H9 (cell line): ENCODE data around the gene ZWILCH. TPM values are rescaled to one million over a fixed set of nuclear protein-coding genes. Genes with fewer than 3 reads are reported as not detected.

ENCODE experiments used
- DNase-seq: peaks from one replicate; pipeline ENCODE4 v3.0.0-alpha.2; 2017
- H2AFZ ChIP-seq: one replicate; pipeline ENCODE4 v1.6.1; 2013; ENCODE audit warnings: mild to moderate bottlenecking, low read length, control low read depth, moderate library complexity
- H2AK5ac ChIP-seq: 2 replicates; pipeline ENCODE4 v1.6.1; 2013; ENCODE audit warnings: low read length, control low read depth, mixed read lengths; ENCODE audit not compliant: insufficient read length
- H2BK120ac ChIP-seq: one replicate; pipeline ENCODE4 v1.6.1; 2013; ENCODE audit warnings: low read depth, mild to moderate bottlenecking, low read length, control low read depth, inconsistent platforms; ENCODE audit not compliant: poor library complexity, severe bottlenecking
- H2BK12ac ChIP-seq: 2 replicates; pipeline ENCODE4 v1.6.1; 2013; ENCODE audit warnings: low read length, control low read depth, mixed read lengths, low read depth; ENCODE audit not compliant: insufficient read length
- H2BK15ac ChIP-seq: 2 replicates; pipeline ENCODE4 v1.6.1; 2013; ENCODE audit warnings: low read depth, low read length, control low read depth
- H2BK20ac ChIP-seq: one replicate; pipeline ENCODE4 v1.6.1; 2013; ENCODE audit warnings: low read depth, mild to moderate bottlenecking, low read length, control low read depth, inconsistent platforms; ENCODE audit not compliant: poor library complexity, severe bottlenecking
- H2BK5ac ChIP-seq: 2 replicates; pipeline ENCODE4 v1.6.1; 2013; ENCODE audit warnings: low read length, control low read depth, mixed read lengths; ENCODE audit not compliant: insufficient read length
- H3K14ac ChIP-seq: 2 replicates; pipeline ENCODE4 v1.6.1; 2013; ENCODE audit warnings: low read length, control low read depth; ENCODE audit not compliant: insufficient read depth
- H3K18ac ChIP-seq: 2 replicates; pipeline ENCODE4 v1.6.1; 2013; ENCODE audit warnings: low read depth, mild to moderate bottlenecking, mixed read lengths, low read length, control low read depth; ENCODE audit not compliant: insufficient read length
- H3K23ac ChIP-seq: 2 replicates; pipeline ENCODE4 v1.6.1; 2013; ENCODE audit warnings: low read length, control low read depth, mixed read lengths, low read depth; ENCODE audit not compliant: insufficient read length
- H3K23me2 ChIP-seq: 2 replicates; pipeline ENCODE4 v1.6.1; 2013; ENCODE audit warnings: low read depth, mild to moderate bottlenecking, mixed read lengths, low read length, control low read depth; ENCODE audit not compliant: insufficient read length, poor library complexity, severe bottlenecking
- H3K27ac ChIP-seq: 2 replicates; pipeline ENCODE4 v1.5.1; 2013; ENCODE audit warnings: low read length, control low read depth, mixed read lengths, low read depth; ENCODE audit not compliant: insufficient read length
- H3K27me3 ChIP-seq: 2 replicates; pipeline ENCODE4 v1.6.1; 2013; ENCODE audit warnings: low read length, control low read depth, inconsistent platforms; ENCODE audit not compliant: insufficient read depth
- H3K4ac ChIP-seq: 2 replicates; pipeline ENCODE4 v1.6.1; 2013; ENCODE audit warnings: low read depth, mild to moderate bottlenecking, control low read depth, inconsistent platforms, low read length, moderate library complexity
- H3K4me1 ChIP-seq: 2 replicates; pipeline ENCODE4 v1.6.1; 2013; ENCODE audit warnings: low read length, control low read depth, inconsistent platforms; ENCODE audit not compliant: insufficient read depth
- H3K4me2 ChIP-seq: 2 replicates; pipeline ENCODE4 v1.6.1; 2013; ENCODE audit warnings: low read length, control low read depth, mixed read lengths; ENCODE audit not compliant: insufficient read length, insufficient read depth
- H3K56ac ChIP-seq: 2 replicates; pipeline ENCODE4 v1.6.1; 2013; ENCODE audit warnings: low read depth, mild to moderate bottlenecking, mixed read lengths, low read length, control low read depth; ENCODE audit not compliant: insufficient read length
- H3K79me1 ChIP-seq: 2 replicates; pipeline ENCODE4 v1.6.1; 2013; ENCODE audit warnings: low read depth, mild to moderate bottlenecking, moderate library complexity, low read length, control low read depth, inconsistent platforms; ENCODE audit not compliant: insufficient read depth, poor library complexity, severe bottlenecking
- H3K79me2 ChIP-seq: 2 replicates; pipeline ENCODE4 v1.6.1; 2013; ENCODE audit warnings: low read length, control low read depth, inconsistent platforms; ENCODE audit not compliant: insufficient read depth
- H3K9ac ChIP-seq: 2 replicates; pipeline ENCODE4 v1.6.1; 2013; ENCODE audit warnings: low read length, control low read depth, mixed read lengths; ENCODE audit not compliant: insufficient read length; ENCODE audit errors: extremely low read depth
- H3K9me3 ChIP-seq: one replicate; pipeline ENCODE4 v1.6.1; 2013; ENCODE audit warnings: low read depth, low read length, inconsistent platforms; ENCODE audit not compliant: control insufficient read depth
- H3T11ph ChIP-seq: one replicate; pipeline ENCODE4 v1.6.1; 2013; ENCODE audit warnings: mild to moderate bottlenecking, low read length, control low read depth, inconsistent platforms
- H4K20me1 ChIP-seq: one replicate; pipeline ENCODE4 v1.6.1; 2013; ENCODE audit not compliant: control insufficient read depth, insufficient read length, insufficient read depth
- H4K5ac ChIP-seq: 2 replicates; pipeline ENCODE4 v1.6.1; 2013; ENCODE audit warnings: low read depth, mild to moderate bottlenecking, mixed read lengths, low read length, control low read depth; ENCODE audit not compliant: insufficient read length
- H4K8ac ChIP-seq: replicated peaks from 2 replicates; pipeline ENCODE4 v1.6.1; 2013; ENCODE audit warnings: low read length, control low read depth, mixed read lengths, low read depth; ENCODE audit not compliant: insufficient read length
- H4K91ac ChIP-seq: 2 replicates; pipeline ENCODE4 v1.6.1; 2013; ENCODE audit warnings: low read depth, mild to moderate bottlenecking, moderate library complexity, mixed read lengths, low read length, control low read depth; ENCODE audit not compliant: insufficient read length
- H3K27ac Mint-ChIP-seq, 3 experiments: 2 replicates in 2 of 3; 3 replicates in 1 of 3; pipeline ENCODE4 v1.8.0; 2020 to 2021; ENCODE audit warnings: mixed read lengths in 3 of 3, mild to moderate bottlenecking in 1 of 3, moderate library complexity in 1 of 3
- H3K27me3 Mint-ChIP-seq: 2 replicates; pipeline ENCODE4 v1.8.0; 2021; ENCODE audit warnings: low read depth, mild to moderate bottlenecking, moderate library complexity, mixed read lengths
- H3K36me3 Mint-ChIP-seq, 3 experiments: 2 replicates in 2 of 3; 3 replicates in 1 of 3; pipeline ENCODE4 v1.8.0; 2020 to 2021; ENCODE audit warnings: low read depth in 3 of 3, mixed read lengths in 3 of 3; ENCODE audit not compliant: insufficient read depth in 1 of 3
- H3K4me1 Mint-ChIP-seq, 2 experiments: 2 replicates each; pipeline ENCODE4 v1.8.0; 2020; ENCODE audit warnings: mixed read lengths in 2 of 2
- H3K4me3 Mint-ChIP-seq, 2 experiments: 2 replicates in 1 of 2; 3 replicates in 1 of 2; pipeline ENCODE4 v1.8.0; 2020 to 2021; ENCODE audit warnings: mild to moderate bottlenecking in 2 of 2, mixed read lengths in 2 of 2, moderate library complexity in 1 of 2
- H3K9me3 Mint-ChIP-seq, 2 experiments: 2 replicates in 1 of 2; 3 replicates in 1 of 2; pipeline ENCODE4 v1.8.0; 2020; ENCODE audit warnings: mild to moderate bottlenecking in 2 of 2, mixed read lengths in 2 of 2, moderate library complexity in 1 of 2
- WGBS: extraction: QIAGEN DNeasy Blood & Tissue Kit; methylation state at CpG from one replicate; pipeline ENCODE4 v1.1.7; 2013; ENCODE audit warnings: missing lambda C conversion rate, low lambda C conversion rate, mixed read lengths; ENCODE audit not compliant: insufficient read length; ENCODE audit errors: extremely low coverage; 5-methylcytosine and 5-hydroxymethylcytosine counted together
- total RNA-seq: library from RNA; stranded (reverse); gene quantifications from 2 replicates; pipeline ENCODE4 v1.2.1, GENCODE V29; 2021
- TF ChIP-seq, protein P1 (sequence below): fragments of 200-600 bp; sonication (generic); conservative IDR thresholded peaks from 3 replicates; pipeline ENCODE4 v1.8.0; 2021; ENCODE audit warnings: antibody characterized with exemption, mild to moderate bottlenecking

The ZWILCH gene
- total RNA-seq, 1 experiment from 2014 or later, result 47.2 TPM

DNA sequence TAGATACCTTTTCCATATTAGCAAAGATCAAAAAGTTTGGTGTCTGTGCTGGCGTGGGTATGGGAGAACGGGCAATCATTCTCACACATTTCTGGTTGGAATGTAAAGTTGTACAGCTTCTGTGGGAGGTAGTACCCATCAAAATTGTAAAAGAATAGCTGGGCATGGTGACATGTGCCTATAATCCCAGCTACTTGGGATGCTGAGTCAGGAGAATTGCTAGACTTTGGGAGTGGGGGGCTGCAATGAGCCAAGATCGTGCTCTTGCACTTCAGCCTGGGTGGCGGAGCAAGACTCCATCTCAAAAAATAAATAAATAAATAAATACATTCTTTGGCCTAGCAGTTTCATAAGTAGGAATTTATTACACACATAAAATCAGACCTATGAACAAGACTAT lies 37.8 kb downstream of the ZWILCH start:
- peaks cover 24 to 55% (median 48%) of the 10 kb centered on the region in 3 experiments; a peak in 6 of 7 replicates for H3K36me3 Mint-ChIP-seq
- no peaks in the 10 kb centered on the region for H3K27me3 Mint-ChIP-seq

More for the DNA sequence above, 37.8 kb downstream of the ZWILCH start:
- H2BK15ac ChIP-seq, result no peak overlapping the region
- no peaks in the 10 kb centered on the region for H3K23me2 ChIP-seq
- H4K8ac ChIP-seq, result no peak overlapping the region
- no peak overlapping the region for H4K91ac ChIP-seq
- no peak overlapping the region for H3K56ac ChIP-seq
- H3K9me3 Mint-ChIP-seq, result no peaks in the 10 kb centered on the region; a peak in 1 of 5 replicates
- H2BK5ac ChIP-seq, result no peak overlapping the region
- TF ChIP-seq, protein P1, sequence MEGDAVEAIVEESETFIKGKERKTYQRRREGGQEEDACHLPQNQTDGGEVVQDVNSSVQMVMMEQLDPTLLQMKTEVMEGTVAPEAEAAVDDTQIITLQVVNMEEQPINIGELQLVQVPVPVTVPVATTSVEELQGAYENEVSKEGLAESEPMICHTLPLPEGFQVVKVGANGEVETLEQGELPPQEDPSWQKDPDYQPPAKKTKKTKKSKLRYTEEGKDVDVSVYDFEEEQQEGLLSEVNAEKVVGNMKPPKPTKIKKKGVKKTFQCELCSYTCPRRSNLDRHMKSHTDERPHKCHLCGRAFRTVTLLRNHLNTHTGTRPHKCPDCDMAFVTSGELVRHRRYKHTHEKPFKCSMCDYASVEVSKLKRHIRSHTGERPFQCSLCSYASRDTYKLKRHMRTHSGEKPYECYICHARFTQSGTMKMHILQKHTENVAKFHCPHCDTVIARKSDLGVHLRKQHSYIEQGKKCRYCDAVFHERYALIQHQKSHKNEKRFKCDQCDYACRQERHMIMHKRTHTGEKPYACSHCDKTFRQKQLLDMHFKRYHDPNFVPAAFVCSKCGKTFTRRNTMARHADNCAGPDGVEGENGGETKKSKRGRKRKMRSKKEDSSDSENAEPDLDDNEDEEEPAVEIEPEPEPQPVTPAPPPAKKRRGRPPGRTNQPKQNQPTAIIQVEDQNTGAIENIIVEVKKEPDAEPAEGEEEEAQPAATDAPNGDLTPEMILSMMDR, result no peak
- H3K4me1 Mint-ChIP-seq, result no peaks in the 10 kb centered on the region
- no peak overlapping the region for H3K9ac ChIP-seq
- H4K5ac ChIP-seq, result no peak overlapping the region
- H3K27ac ChIP-seq, result no peak overlapping the region
- no peak overlapping the region for H2BK120ac ChIP-seq
- no peak overlapping the region for H3K4me3 Mint-ChIP-seq
- H3K23ac ChIP-seq, result no peak overlapping the region
- no peak for DNase-seq
- no peaks in the 10 kb centered on the region for H3K9me3 ChIP-seq
- no peaks in the 10 kb centered on the region for H3K27me3 ChIP-seq
- H3K18ac ChIP-seq, result no peak overlapping the region
- no peak overlapping the region for H2AK5ac ChIP-seq
- no peak overlapping the region for H3K27ac Mint-ChIP-seq
- H3K14ac ChIP-seq, result no peak overlapping the region
- no peaks in the 10 kb centered on the region for H4K20me1 ChIP-seq
- no peak overlapping the region for H2AFZ ChIP-seq
- H3K79me1 ChIP-seq, result no peaks in the 10 kb centered on the region
- no peaks in the 10 kb centered on the region for H3K4me1 ChIP-seq
- no peak overlapping the region for H3K4ac ChIP-seq
- H3K4me2 ChIP-seq, result no peak overlapping the region
- H3T11ph ChIP-seq, result no peak overlapping the region
- no peak overlapping the region for H2BK12ac ChIP-seq
- H2BK20ac ChIP-seq, result no peak overlapping the region
- no CpG with 5 or more reads among the region's 4 CpGs for WGBS
- no peaks in the 10 kb centered on the region for H3K79me2 ChIP-seq
